ENCODE results near the gene TMIGD3.
"Not testable (repeated sequence)": the region's sequence is repeated elsewhere in the genome, so short reads cannot be mapped to it uniquely, and the experiment has no call there.

Gene TMIGD3

DNA sequence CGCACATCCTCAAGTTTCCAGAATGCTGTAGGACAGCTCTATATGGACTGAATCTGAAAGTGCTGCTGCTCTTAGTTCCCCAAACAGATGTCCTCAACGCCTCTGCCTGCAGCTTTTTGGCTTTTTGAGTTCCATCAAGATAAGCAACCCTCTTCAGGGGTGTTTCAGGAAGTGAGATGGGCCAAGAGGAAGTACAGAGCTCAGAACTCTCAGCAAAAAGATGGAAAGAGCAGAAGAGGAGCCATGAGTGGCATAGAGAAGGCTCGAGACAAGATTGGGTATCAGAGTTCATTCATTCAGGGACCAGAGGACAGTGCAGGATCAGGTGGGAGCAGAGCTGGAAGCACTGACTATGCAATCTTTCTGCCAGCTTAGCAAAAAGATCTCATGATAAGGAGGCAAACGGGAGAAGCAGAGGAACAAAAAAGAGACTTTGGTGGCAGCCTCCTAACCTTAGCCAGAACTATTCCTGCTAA, at the start of gene TMIGD3, which contains the start of gene ADORA3:
Gene TMIGD3, minus strand, starts transcription at position 49 of the 476 bp plus-strand sequence. CDS start 279 bp downstream, outside the sequence.
Gene ADORA3, minus strand, starts transcription at position 49 of the 476 bp plus-strand sequence. CDS start 279 bp downstream, outside the sequence.
- H3K4me1 ChIP-seq (ENCODE audit: control insufficient read depth in 5 of 5, insufficient read depth in 5 of 5, low read length in 5 of 5): peaks cover 10 to 55% (median 31%) of the 10 kb centered on the region in 5 donors
- H3K9me3 ChIP-seq (ENCODE audit: control insufficient read depth in 5 of 5, low read length in 5 of 5): no peaks in the 10 kb centered on the region
- peaks cover 0 to 3% (median 0%) of the 10 kb centered on the region in 5 donors for H3K27me3 ChIP-seq (ENCODE audit: control insufficient read depth in 5 of 5, insufficient read depth in 4 of 5, low read length in 5 of 5)
- no peak within 1 kb of the TSS for H3K27ac ChIP-seq (ENCODE audit: low read depth, low read length)
- H3K9ac ChIP-seq (ENCODE audit: low read length in 5 of 5): no peak within 1 kb of the TSS
- H3K4me3 ChIP-seq (ENCODE audit: low read depth in 1 of 5, low read length in 5 of 5): no peak within 1 kb of the TSS
- H3K36me3 ChIP-seq (ENCODE audit: control insufficient read depth in 5 of 5, insufficient read depth in 5 of 5, low read length in 5 of 5): no peaks in the 10 kb centered on the region

- H3K36me3 ChIP-seq (ENCODE audit: control insufficient read depth in 5 of 5, insufficient read depth in 5 of 5, low read length in 5 of 5): no peaks in the 10 kb centered on the region
- no peaks in the 10 kb centered on the region for H3K27me3 ChIP-seq (ENCODE audit: control insufficient read depth in 5 of 5, insufficient read depth in 4 of 5, low read length in 5 of 5)
- H3K27ac ChIP-seq (ENCODE audit: low read depth, low read length): no peak overlapping the region
- H3K9me3 ChIP-seq (ENCODE audit: control insufficient read depth in 5 of 5, low read length in 5 of 5): no peaks in the 10 kb centered on the region
- no peaks in the 10 kb centered on the region for H3K4me1 ChIP-seq (ENCODE audit: control insufficient read depth in 5 of 5, insufficient read depth in 5 of 5, low read length in 5 of 5)
- H3K4me3 ChIP-seq (ENCODE audit: low read depth in 1 of 5, low read length in 5 of 5): no peak overlapping the region
- H3K9ac ChIP-seq (ENCODE audit: low read length in 5 of 5): no peak overlapping the region
Observed at GRCh38 chr1:111553196-111553595, 49.8 kb upstream of the TMIGD3 start.

DNA sequence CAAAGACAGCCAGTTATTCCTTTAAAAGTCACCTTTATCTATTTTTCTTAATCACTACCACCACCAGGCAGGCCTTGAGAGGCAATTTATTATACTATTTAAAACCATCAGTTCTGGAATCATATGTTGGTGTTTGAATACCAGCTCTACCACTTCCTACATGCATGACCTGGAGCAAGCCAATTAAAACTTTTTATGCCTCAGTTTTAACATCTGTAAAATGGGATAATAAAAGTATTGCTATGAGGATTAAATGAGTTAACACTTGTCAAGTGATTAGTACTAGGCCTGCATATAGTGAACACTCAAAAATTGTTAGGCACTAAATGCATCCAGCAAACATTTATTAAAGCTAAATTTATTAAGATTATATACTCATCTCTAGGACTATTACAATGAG, 49.2 kb upstream of the TMIGD3 start:
- no peaks in the 10 kb centered on the region for H3K36me3 ChIP-seq (ENCODE audit: control insufficient read depth in 5 of 5, insufficient read depth in 5 of 5, low read length in 5 of 5)
- no peaks in the 10 kb centered on the region for H3K4me1 ChIP-seq (ENCODE audit: control insufficient read depth in 5 of 5, insufficient read depth in 5 of 5, low read length in 5 of 5)
- H3K9me3 ChIP-seq (ENCODE audit: control insufficient read depth in 5 of 5, low read length in 5 of 5): no peaks in the 10 kb centered on the region
- no peak overlapping the region for H3K4me3 ChIP-seq (ENCODE audit: low read depth in 1 of 5, low read length in 5 of 5)
- no peak overlapping the region for H3K27ac ChIP-seq (ENCODE audit: low read depth, low read length)
- H3K9ac ChIP-seq (ENCODE audit: low read length in 5 of 5): no peak overlapping the region
- no peaks in the 10 kb centered on the region for H3K27me3 ChIP-seq (ENCODE audit: control insufficient read depth in 5 of 5, insufficient read depth in 4 of 5, low read length in 5 of 5)

GRCh38 chr1:111551623-111552411, 48.4 kb upstream of the TMIGD3 start:
- no peak overlapping the region for H3K27ac ChIP-seq (ENCODE audit: low read depth, low read length)
- no peak overlapping the region for H3K9ac ChIP-seq (ENCODE audit: low read length in 5 of 5)
- no peaks in the 10 kb centered on the region for H3K36me3 ChIP-seq (ENCODE audit: control insufficient read depth in 5 of 5, insufficient read depth in 5 of 5, low read length in 5 of 5)
- no peaks in the 10 kb centered on the region for H3K9me3 ChIP-seq (ENCODE audit: control insufficient read depth in 5 of 5, low read length in 5 of 5)
- no peaks in the 10 kb centered on the region for H3K27me3 ChIP-seq (ENCODE audit: control insufficient read depth in 5 of 5, insufficient read depth in 4 of 5, low read length in 5 of 5)
- H3K4me1 ChIP-seq (ENCODE audit: control insufficient read depth in 5 of 5, insufficient read depth in 5 of 5, low read length in 5 of 5): no peaks in the 10 kb centered on the region
- H3K4me3 ChIP-seq (ENCODE audit: low read depth in 1 of 5, low read length in 5 of 5): no peak overlapping the region

DNA sequence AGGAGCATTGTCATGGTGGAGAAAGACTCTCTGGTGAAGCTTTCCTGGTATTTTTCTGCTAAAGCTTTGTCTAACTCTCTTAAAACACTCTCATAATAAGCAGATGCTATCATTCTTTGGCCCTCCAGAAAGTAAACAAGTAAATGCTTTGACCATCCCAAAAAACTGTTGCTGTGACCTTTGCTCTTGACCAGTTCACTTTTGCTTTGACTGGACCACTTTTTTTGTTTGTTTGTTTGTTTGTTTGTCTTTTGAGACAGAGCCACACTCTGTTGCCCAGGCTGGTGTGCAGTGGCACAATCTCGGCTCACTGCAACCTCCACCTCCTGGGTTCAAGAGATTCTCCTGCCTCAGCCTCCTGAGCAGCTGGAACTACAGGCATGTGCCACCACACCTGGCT, 44.4 kb upstream of the TMIGD3 start:
- H3K27me3 ChIP-seq (ENCODE audit: control insufficient read depth in 5 of 5, insufficient read depth in 4 of 5, low read length in 5 of 5); H3K9ac ChIP-seq (ENCODE audit: low read length in 5 of 5); H3K36me3 ChIP-seq (ENCODE audit: control insufficient read depth in 5 of 5, insufficient read depth in 5 of 5, low read length in 5 of 5); H3K27ac ChIP-seq (ENCODE audit: low read depth, low read length); H3K9me3 ChIP-seq (ENCODE audit: control insufficient read depth in 5 of 5, low read length in 5 of 5); H3K4me1 ChIP-seq (ENCODE audit: control insufficient read depth in 5 of 5, insufficient read depth in 5 of 5, low read length in 5 of 5); H3K4me3 ChIP-seq (ENCODE audit: low read depth in 1 of 5, low read length in 5 of 5): not testable (repeated sequence)

DNA sequence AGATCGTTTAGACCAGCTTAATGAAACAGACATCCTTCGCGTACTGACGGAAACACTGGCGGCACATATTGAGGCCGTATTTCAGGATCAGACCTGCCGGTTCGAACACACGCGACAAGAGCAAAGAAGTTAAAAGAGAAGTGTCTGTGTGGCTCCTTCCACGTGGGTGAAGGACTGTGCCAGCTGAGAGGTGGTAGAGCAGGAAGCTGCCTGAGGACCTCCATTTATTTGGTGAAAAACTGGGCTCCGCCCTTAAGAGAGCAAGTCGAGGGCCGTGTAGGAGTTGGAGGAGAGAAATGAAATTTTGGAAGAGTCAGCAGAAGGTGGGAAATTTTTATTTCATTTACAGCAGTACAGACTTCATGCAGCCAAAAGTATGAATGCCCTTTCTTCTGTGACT, 38.8 kb upstream of the TMIGD3 start:
- peaks cover 0 to 3% (median 0%) of the 10 kb centered on the region in 5 donors for H3K27me3 ChIP-seq (ENCODE audit: control insufficient read depth in 5 of 5, insufficient read depth in 4 of 5, low read length in 5 of 5)
- H3K9ac ChIP-seq (ENCODE audit: low read length in 5 of 5): no peak overlapping the region
- H3K36me3 ChIP-seq (ENCODE audit: control insufficient read depth in 5 of 5, insufficient read depth in 5 of 5, low read length in 5 of 5): no peaks in the 10 kb centered on the region
- no peaks in the 10 kb centered on the region for H3K4me1 ChIP-seq (ENCODE audit: control insufficient read depth in 5 of 5, insufficient read depth in 5 of 5, low read length in 5 of 5)
- no peak overlapping the region for H3K27ac ChIP-seq (ENCODE audit: low read depth, low read length)
- H3K4me3 ChIP-seq (ENCODE audit: low read depth in 1 of 5, low read length in 5 of 5): no peak overlapping the region
- H3K9me3 ChIP-seq (ENCODE audit: control insufficient read depth in 5 of 5, low read length in 5 of 5): no peaks in the 10 kb centered on the region

DNA sequence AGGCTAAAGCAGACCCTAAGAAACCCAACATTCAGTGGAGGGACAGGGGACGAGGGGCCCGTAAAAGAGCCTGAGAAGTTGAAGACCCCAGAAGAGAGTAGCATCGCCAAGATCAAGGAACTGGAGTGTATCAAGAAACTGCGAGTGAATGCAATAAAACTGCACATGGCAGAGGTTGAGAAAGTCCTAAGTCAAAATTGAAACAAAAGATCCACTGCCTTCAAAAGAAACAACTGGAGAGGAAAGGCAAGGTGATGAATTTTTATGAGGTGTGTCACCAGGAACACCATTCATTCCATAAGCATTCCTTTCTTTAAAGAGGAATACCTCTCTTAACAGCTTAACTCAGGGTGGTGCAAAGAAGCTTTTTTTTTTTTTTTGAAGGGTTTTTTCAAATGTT, 38.3 kb upstream of the TMIGD3 start:
- Histone ChIP-seq H3K4me1 (ENCODE audit: control insufficient read depth in 5 of 5, insufficient read depth in 5 of 5, low read length in 5 of 5) (no peaks in the 10 kb centered on the region), H3K9me3 (ENCODE audit: control insufficient read depth in 5 of 5, low read length in 5 of 5) (no peaks in the 10 kb centered on the region), H3K36me3 (ENCODE audit: control insufficient read depth in 5 of 5, insufficient read depth in 5 of 5, low read length in 5 of 5) (no peaks in the 10 kb centered on the region), H3K4me3 (ENCODE audit: low read depth in 1 of 5, low read length in 5 of 5) (no peak overlapping the region), H3K9ac (ENCODE audit: low read length in 5 of 5) (no peak overlapping the region), H3K27me3 (ENCODE audit: control insufficient read depth in 5 of 5, insufficient read depth in 4 of 5, low read length in 5 of 5) (peaks cover 0 to 3% (median 0%) of the 10 kb centered on the region in 5 donors), H3K27ac (ENCODE audit: low read depth, low read length) (no peak overlapping the region)

DNA sequence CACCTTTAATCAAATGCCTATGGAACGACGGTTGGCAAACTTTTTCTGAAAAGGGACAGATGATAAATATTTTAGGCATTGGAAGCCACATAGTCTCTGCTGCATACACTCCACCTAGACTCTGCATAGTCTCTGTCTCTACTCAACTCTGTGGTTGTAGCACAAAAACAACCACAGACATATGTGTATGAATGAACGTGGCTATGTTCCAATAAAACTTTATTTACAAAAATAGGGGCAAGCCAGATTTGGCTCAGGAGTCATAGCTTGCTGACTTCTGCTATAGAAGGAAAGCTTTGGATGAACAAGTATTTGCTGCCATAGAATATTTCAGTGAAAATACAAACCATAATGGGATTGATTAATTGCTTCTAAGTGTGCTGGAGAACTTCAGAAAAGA, 37.5 kb upstream of the TMIGD3 start:
- peaks cover 0 to 3% (median 0%) of the 10 kb centered on the region in 5 donors for H3K27me3 ChIP-seq (ENCODE audit: control insufficient read depth in 5 of 5, insufficient read depth in 4 of 5, low read length in 5 of 5)
- H3K9ac ChIP-seq (ENCODE audit: low read length in 5 of 5): no peak overlapping the region
- H3K27ac ChIP-seq (ENCODE audit: low read depth, low read length): no peak overlapping the region
- no peaks in the 10 kb centered on the region for H3K9me3 ChIP-seq (ENCODE audit: control insufficient read depth in 5 of 5, low read length in 5 of 5)
- H3K4me3 ChIP-seq (ENCODE audit: low read depth in 1 of 5, low read length in 5 of 5): no peak overlapping the region
- H3K36me3 ChIP-seq (ENCODE audit: control insufficient read depth in 5 of 5, insufficient read depth in 5 of 5, low read length in 5 of 5): no peaks in the 10 kb centered on the region
- H3K4me1 ChIP-seq (ENCODE audit: control insufficient read depth in 5 of 5, insufficient read depth in 5 of 5, low read length in 5 of 5): no peaks in the 10 kb centered on the region

DNA sequence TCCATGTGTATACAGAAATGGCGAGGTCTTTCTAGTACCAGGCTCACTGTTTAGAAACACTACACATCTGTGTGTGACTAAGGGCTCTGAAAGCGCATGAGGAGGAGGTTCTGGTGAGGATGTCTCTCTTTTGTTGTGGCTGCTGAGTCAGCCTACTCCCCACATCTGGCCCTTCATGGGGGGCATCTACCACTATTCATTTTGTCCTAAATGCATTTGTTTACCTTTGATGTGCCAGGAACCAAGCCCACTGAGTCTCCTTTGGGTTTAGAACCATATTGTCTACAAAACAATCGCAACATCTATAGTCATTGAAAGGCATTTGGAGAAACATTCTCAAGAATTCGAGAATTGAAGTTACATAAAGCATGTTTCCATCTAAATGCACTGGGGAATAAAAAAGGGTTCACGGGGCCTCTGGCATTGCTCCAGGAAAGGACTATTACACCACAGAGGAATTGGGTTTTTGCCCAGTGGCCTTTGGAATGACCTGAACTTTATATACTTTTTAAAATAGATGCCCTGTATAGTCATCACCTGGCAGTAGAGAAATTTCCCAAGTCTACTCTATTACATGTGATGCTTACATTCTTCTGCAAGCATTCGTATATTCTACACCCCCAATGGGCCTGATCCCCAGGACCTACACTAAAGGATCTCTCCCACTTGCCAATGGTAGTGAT, 35.1 kb upstream of the TMIGD3 start:
- no peaks in the 10 kb centered on the region for H3K4me1 ChIP-seq (ENCODE audit: control insufficient read depth in 5 of 5, insufficient read depth in 5 of 5, low read length in 5 of 5)
- no peaks in the 10 kb centered on the region for H3K36me3 ChIP-seq (ENCODE audit: control insufficient read depth in 5 of 5, insufficient read depth in 5 of 5, low read length in 5 of 5)
- H3K27ac ChIP-seq (ENCODE audit: low read depth, low read length): no peak overlapping the region
- H3K9me3 ChIP-seq (ENCODE audit: control insufficient read depth in 5 of 5, low read length in 5 of 5): no peaks in the 10 kb centered on the region
- no peak overlapping the region for H3K9ac ChIP-seq (ENCODE audit: low read length in 5 of 5)
- H3K27me3 ChIP-seq (ENCODE audit: control insufficient read depth in 5 of 5, insufficient read depth in 4 of 5, low read length in 5 of 5): peaks cover 0 to 3% (median 0%) of the 10 kb centered on the region in 5 donors
- H3K4me3 ChIP-seq (ENCODE audit: low read depth in 1 of 5, low read length in 5 of 5): no peak overlapping the region
